ENCODE data around the gene CEP83.
"Not testable (repeated sequence)": the region's sequence is repeated elsewhere in the genome, so short reads cannot be mapped to it uniquely, and the experiment has no call there.

The CEP83 gene

GRCh38 chr12:94433744-94434143 is 25.9 kb downstream of the CEP83 start:
- no peak for DNase-seq

- no peak for DNase-seq
Measured at GRCh38 chr12:94430304-94430703, 29.4 kb downstream of the CEP83 start.

GRCh38 chr12:94429633-94430032 is 30.0 kb downstream of the CEP83 start:
- DNase-seq = no peak

- no peak for DNase-seq
Measured at GRCh38 chr12:94429191-94429590, 30.5 kb downstream of the CEP83 start.

GRCh38 chr12:94427501-94428381 is 31.9 kb downstream of the CEP83 start:
- no peak for DNase-seq

- DNase-seq = no peak
Measured at GRCh38 chr12:94426049-94426448, 33.6 kb downstream of the CEP83 start.

GRCh38 chr12:94424830-94425229 is 34.8 kb downstream of the CEP83 start:
- DNase-seq = not testable (repeated sequence)

GRCh38 chr12:94421868-94422740 is 37.6 kb downstream of the CEP83 start:
- DNase-seq = no peak

- DNase-seq = no peak
Measured at GRCh38 chr12:94418517-94418916, 41.1 kb downstream of the CEP83 start.

- no peak for DNase-seq
Measured at GRCh38 chr12:94416613-94417012, 43.1 kb downstream of the CEP83 start.

- DNase-seq = no peak
Measured at GRCh38 chr12:94415066-94415465, 44.6 kb downstream of the CEP83 start.

GRCh38 chr12:94405413-94406116 is 54.1 kb downstream of the CEP83 start:
- DNase-seq = no peak

- no peak for DNase-seq
Measured at GRCh38 chr12:94404854-94405253, 54.8 kb downstream of the CEP83 start.

GRCh38 chr12:94401326-94401725 is 58.3 kb downstream of the CEP83 start:
- no peak for DNase-seq

- not testable (repeated sequence) for DNase-seq
Measured at GRCh38 chr12:94398685-94399084, 61.0 kb downstream of the CEP83 start.

GRCh38 chr12:94397401-94397800 is 62.3 kb downstream of the CEP83 start:
- no peak for DNase-seq

- not testable (repeated sequence) for DNase-seq
Measured at GRCh38 chr12:94396014-94396413, 63.7 kb downstream of the CEP83 start.

- no peak for DNase-seq
Measured at GRCh38 chr12:94390130-94390485, 69.6 kb downstream of the CEP83 start.

GRCh38 chr12:94389482-94390129 is 70.1 kb downstream of the CEP83 start:
- not testable (repeated sequence) for DNase-seq

- DNase-seq = no peak
Measured at GRCh38 chr12:94386422-94386821, 73.2 kb downstream of the CEP83 start.

- DNase-seq = no peak
Measured at GRCh38 chr12:94384030-94384429, 75.6 kb downstream of the CEP83 start.

- DNase-seq = no peak
Measured at GRCh38 chr12:94380507-94380906, 79.2 kb downstream of the CEP83 start.
